ENCODE measurements around the gene PIRT.

Gene PIRT

GRCh38 chr17:10831696-10832095 is 6.2 kb downstream of the PIRT start (continued):
- TF ChIP-seq GFI1B (tag by site-specific recombination; IDR thresholded peaks at IDR 0.05) (no peak), ZNF654 (tag by site-specific recombination; IDR thresholded peaks at IDR 0.05; ENCODE audit: low read depth) (no peak), ZBTB7A (tag by site-specific recombination; IDR thresholded peaks at IDR 0.05; ENCODE audit: low read depth) (no peak), ZBTB49 (tag by site-specific recombination; IDR thresholded peaks at IDR 0.05; ENCODE audit: low read depth) (no peak)

DNA sequence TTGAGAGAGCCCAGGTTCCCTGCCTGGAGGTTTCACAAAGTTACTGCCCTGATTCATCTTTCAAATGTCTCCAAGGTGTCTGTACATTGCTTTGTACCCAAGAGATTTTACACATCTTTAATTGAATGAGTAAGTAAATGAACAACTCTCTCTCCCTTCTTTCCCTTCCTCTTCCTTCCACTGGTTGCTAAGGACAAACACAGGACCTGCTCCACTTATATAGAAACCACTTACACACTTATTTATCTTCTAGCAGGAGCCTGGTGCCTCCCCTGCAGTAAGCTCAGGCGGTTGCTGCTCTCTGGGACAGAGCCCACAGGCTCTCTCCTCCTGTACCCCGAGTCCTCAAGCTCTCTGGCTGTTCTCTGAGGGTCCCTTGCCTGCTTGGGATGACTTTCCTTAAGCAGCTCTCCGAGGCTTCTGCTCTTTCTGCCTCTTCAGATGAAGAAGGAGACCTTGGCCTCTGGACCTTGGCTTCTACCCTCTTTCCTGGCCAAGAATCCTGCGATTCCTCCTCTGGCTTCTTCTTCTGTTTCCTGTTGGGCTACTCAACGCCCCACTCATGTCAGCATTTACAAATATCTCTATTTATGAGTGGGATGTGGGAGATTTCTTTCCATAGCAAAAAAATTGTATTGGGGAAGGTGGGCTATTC is 9.9 kb downstream of the PIRT start:
- CTCF ChIA-PET: interaction anchor here (0.6 to 0.8 kb wide), 3 partner anchors 23 to 187 kb away, joined by 3 read pairs; no protein-coding TSS in a partner anchor
- Histone ChIP-seq H3K27ac (ENCODE audit: extremely low read depth, low read depth, low read length) (no peak overlapping the region), H3K36me3 (ENCODE audit: control insufficient read depth in 2 of 2, insufficient read depth in 1 of 2, low read length in 2 of 2) (no peaks in the 10 kb centered on the region), H3K4me3 (ENCODE audit: low read depth, low read length) (no peak overlapping the region), H3K9me3 (ENCODE audit: control insufficient read depth, insufficient read depth, low read depth, low read length) (no peaks in the 10 kb centered on the region), H3K4me1 (ENCODE audit: control insufficient read depth, insufficient read depth, low read length) (no peaks in the 10 kb centered on the region)
- TF ChIP-seq ZNF626 (tag by site-specific recombination; IDR thresholded peaks at IDR 0.05) (no peak), ZNF311 (tag by site-specific recombination; IDR thresholded peaks at IDR 0.05; ENCODE audit: borderline replicate concordance) (no peak), ZNF843 (tag by site-specific recombination; IDR thresholded peaks at IDR 0.05) (no peak)
- POLR2A ChIA-PET: no interaction called here

- H3K27ac ChIP-seq (ENCODE audit: extremely low read depth, low read depth, low read length): no peak overlapping the region
- H3K9me3 ChIP-seq (ENCODE audit: control insufficient read depth, insufficient read depth, low read depth, low read length): no peaks in the 10 kb centered on the region
- CTCF ChIA-PET: interaction anchor here (1.5 to 2.6 kb wide), 2 partner anchors 51 to 88 kb away, joined by 7 to 11 read pairs; no protein-coding TSS in a partner anchor
- H3K36me3 ChIP-seq (ENCODE audit: control insufficient read depth in 2 of 2, insufficient read depth in 1 of 2, low read length in 2 of 2): no peaks in the 10 kb centered on the region
- H3K4me3 ChIP-seq (ENCODE audit: low read depth, low read length): no peak overlapping the region
- POLR2A ChIA-PET: interaction anchor here (0.8 kb wide), 1 partner anchor 13 kb away, joined by 3 read pairs; the partner anchor contains the start of gene PIRT
- H3K4me1 ChIP-seq (ENCODE audit: control insufficient read depth, insufficient read depth, low read length): no peaks in the 10 kb centered on the region
- TF ChIP-seq ZNF274 (IDR thresholded peaks at IDR 0.05; ENCODE audit: low read length): no peak
- no peak for TF ChIP-seq ZNF274 (tag by site-specific recombination; IDR thresholded peaks at IDR 0.05; ENCODE audit: borderline replicate concordance)
- TF ChIP-seq ZBTB26 (tag by site-specific recombination; optimal IDR thresholded peaks at IDR 0.05): no peak
- no peak for TF ChIP-seq MYNN (tag by site-specific recombination; IDR thresholded peaks at IDR 0.05; ENCODE audit: borderline replicate concordance)
- TF ChIP-seq ZNF658 (tag by site-specific recombination; IDR thresholded peaks at IDR 0.05): no peak
- TF ChIP-seq ZNF211 (tag by site-specific recombination; IDR thresholded peaks at IDR 0.05; ENCODE audit: low read depth): no peak
- TF ChIP-seq, protein P1, sequence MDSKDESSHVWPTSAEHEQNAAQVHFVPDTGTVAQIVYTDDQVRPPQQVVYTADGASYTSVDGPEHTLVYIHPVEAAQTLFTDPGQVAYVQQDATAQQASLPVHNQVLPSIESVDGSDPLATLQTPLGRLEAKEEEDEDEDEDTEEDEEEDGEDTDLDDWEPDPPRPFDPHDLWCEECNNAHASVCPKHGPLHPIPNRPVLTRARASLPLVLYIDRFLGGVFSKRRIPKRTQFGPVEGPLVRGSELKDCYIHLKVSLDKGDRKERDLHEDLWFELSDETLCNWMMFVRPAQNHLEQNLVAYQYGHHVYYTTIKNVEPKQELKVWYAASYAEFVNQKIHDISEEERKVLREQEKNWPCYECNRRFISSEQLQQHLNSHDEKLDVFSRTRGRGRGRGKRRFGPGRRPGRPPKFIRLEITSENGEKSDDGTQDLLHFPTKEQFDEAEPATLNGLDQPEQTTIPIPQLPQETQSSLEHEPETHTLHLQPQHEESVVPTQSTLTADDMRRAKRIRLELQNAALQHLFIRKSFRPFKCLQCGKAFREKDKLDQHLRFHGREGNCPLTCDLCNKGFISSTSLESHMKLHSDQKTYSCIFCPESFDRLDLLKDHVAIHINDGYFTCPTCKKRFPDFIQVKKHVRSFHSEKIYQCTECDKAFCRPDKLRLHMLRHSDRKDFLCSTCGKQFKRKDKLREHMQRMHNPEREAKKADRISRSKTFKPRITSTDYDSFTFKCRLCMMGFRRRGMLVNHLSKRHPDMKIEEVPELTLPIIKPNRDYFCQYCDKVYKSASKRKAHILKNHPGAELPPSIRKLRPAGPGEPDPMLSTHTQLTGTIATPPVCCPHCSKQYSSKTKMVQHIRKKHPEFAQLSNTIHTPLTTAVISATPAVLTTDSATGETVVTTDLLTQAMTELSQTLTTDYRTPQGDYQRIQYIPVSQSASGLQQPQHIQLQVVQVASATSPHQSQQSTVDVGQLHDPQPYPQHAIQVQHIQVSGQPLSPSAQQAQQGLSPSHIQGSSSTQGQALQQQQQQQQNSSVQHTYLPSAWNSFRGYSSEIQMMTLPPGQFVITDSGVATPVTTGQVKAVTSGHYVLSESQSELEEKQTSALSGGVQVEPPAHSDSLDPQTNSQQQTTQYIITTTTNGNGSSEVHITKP (tag by site-specific recombination; IDR thresholded peaks at IDR 0.05): no peak
- TF ChIP-seq, protein P2, sequence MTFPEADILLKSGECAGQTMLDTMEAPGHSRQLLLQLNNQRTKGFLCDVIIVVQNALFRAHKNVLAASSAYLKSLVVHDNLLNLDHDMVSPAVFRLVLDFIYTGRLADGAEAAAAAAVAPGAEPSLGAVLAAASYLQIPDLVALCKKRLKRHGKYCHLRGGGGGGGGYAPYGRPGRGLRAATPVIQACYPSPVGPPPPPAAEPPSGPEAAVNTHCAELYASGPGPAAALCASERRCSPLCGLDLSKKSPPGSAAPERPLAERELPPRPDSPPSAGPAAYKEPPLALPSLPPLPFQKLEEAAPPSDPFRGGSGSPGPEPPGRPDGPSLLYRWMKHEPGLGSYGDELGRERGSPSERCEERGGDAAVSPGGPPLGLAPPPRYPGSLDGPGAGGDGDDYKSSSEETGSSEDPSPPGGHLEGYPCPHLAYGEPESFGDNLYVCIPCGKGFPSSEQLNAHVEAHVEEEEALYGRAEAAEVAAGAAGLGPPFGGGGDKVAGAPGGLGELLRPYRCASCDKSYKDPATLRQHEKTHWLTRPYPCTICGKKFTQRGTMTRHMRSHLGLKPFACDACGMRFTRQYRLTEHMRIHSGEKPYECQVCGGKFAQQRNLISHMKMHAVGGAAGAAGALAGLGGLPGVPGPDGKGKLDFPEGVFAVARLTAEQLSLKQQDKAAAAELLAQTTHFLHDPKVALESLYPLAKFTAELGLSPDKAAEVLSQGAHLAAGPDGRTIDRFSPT (tag by site-specific recombination; IDR thresholded peaks at IDR 0.05): no peak
- no peak for TF ChIP-seq ZNF174 (tag by site-specific recombination; IDR thresholded peaks at IDR 0.05)
- TF ChIP-seq ZNF610 (tag by site-specific recombination; IDR thresholded peaks at IDR 0.05; ENCODE audit: borderline replicate concordance): no peak
- no peak for TF ChIP-seq EGR2 (tag by site-specific recombination; IDR thresholded peaks at IDR 0.05; ENCODE audit: low read depth)
- no peak for TF ChIP-seq ZNF785 (tag by site-specific recombination; IDR thresholded peaks at IDR 0.05)
- TF ChIP-seq, protein P3, sequence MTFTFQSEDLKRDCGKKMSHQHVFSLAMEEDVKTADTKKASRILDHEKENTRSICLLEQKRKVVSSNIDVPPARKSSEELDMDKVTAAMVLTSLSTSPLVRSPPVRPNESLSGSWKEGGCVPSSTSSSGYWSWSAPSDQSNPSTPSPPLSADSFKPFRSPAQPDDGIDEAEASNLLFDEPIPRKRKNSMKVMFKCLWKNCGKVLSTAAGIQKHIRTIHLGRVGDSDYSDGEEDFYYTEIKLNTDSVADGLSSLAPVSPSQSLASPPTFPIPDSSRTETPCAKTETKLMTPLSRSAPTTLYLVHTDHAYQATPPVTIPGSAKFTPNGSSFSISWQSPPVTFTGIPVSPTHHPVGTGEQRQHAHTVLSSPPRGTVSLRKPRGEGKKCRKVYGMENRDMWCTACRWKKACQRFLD (tag by site-specific recombination; IDR thresholded peaks at IDR 0.05): no peak
- TF ChIP-seq HOXA7 (CRISPR knock-in tag; IDR thresholded peaks at IDR 0.05; ENCODE audit: borderline replicate concordance): no peak
- TF ChIP-seq OVOL3 (tag by site-specific recombination; IDR thresholded peaks at IDR 0.05): no peak
- TF ChIP-seq ZBTB21 (tag by site-specific recombination; IDR thresholded peaks at IDR 0.05): no peak
Measured at GRCh38 chr17:10824874-10825273, 13.0 kb downstream of the PIRT start.
